NCI-H748 (cell line): ENCODE data around the gene TBC1D22B.

ENCODE experiments used
- DNase-seq: peaks from one replicate; lab custom pipeline; 2025; ENCODE audit not compliant: unreplicated experiment; lab: John Stamatoyannopoulos, UW

TBC1D22B gene

GRCh38 chr6:37239526-37239925, 18.0 kb upstream of the TBC1D22B start:
- DNase-seq: no peak

DNA sequence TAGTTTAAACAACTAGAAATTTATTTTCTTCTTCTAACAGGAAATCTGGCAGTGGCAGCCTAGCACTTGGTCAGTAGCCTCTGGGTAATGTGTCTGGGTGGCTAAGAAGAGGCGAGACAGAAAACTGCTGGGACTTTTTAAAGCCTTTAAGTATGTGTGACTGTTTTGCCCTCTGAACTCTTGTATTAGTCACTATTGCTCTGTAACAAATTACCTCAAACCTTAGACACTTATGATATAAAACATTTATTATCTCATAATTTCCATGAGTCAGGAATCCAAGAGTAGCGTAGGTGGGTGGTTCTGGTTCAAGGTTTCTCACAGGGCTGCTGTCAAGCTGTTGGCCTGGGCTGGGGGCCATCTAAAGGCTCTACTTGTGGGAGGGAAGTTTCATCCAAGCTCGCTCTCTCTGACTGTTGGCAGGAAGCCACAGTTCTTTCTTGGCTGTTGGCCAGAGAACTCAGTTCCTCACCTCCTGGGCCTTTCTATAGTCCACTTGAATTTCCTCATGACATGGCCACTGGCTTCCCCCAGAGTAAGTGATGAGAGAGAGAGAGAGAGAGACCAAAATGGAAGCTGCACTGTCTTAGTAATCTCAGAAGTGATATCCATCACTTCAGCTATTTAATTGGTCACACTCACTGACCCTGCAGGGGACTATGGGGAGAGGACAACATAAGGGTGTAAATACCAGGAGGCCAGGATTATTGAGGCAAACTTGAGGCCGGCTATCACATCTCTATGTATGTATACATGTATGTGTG, 17.4 kb upstream of the TBC1D22B start:
- peak; percentile 88 for DNase-seq

- DNase-seq: no peak
Measured at GRCh38 chr6:37241131-37241530, 16.4 kb upstream of the TBC1D22B start.

GRCh38 chr6:37241775-37242428, 15.7 kb upstream of the TBC1D22B start:
- no peak for DNase-seq

- no peak for DNase-seq
Measured at GRCh38 chr6:37242429-37243052, 15.0 kb upstream of the TBC1D22B start.

- DNase-seq: no peak
Measured at GRCh38 chr6:37243131-37243815, 14.3 kb upstream of the TBC1D22B start.

- no peak for DNase-seq
Measured at GRCh38 chr6:37243816-37244370, 13.7 kb upstream of the TBC1D22B start.

DNA sequence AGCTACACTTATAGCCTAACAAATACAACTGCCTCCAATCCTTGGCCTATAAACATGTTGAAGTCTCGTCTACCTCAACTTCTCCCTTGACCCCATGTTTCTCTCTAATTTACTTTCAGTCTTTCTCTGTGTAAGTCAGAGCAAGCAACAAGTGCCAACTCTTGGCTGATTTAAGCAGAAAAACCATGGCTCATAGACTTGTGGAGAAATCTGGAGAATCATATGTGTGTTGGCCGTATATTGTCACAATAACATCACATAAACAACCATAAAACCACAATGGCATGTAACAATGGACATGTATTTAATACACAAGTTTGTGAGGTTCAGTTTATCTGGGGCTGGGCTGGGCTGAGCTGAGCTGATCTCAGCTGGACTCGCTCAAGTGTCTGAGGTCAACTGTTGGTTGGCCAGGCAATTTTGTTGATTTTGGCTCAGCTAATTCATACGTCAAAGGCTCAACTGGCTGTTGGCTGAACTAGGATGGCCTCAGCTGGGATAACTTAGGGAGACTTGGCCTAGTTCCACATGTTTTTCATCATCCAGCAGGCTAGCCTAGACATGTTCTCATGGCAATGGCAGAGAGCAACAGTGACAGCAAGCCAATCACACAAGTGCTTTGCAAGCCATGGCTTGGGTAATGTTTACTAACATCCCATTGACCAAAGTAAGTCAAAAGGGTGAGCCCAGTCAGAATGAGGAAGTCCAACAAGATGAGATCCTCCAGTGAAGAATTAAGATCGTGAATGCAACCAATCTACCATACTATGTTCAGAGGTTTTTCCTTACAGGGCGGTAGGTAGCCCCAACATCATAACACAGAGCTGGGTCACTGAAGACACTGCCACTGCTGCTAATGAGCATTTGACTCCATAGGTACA, 12.9 kb upstream of the TBC1D22B start:
- peak; percentile 98 for DNase-seq

- DNase-seq: no peak
Measured at GRCh38 chr6:37251211-37251780, 6.3 kb upstream of the TBC1D22B start.

DNA sequence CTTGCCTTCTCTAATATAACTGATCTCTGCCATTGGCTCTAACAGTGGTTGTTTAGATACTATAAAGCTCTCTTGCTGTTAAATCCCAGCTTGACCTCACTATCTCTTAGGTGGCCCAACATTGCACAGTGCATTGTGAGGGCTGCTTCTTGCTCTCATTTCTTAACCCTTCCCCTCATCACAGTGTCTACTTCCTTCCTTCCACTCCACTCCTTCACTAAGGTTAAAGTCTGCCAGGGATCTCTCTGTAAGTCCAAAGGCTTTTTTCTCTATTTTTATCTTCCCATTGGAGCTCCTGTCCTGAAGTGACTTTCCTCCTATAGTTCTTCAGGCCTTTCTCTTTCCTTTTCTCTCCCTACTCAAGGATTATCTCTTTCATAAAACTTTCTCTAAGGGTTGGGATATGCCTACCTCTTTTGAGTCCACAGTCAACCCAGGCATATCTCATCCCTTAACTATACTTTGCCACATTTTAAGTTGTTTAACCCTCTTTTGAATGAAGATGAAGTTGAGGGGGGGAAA, 4.0 kb upstream of the TBC1D22B start:
- DNase-seq: no peak

DNA sequence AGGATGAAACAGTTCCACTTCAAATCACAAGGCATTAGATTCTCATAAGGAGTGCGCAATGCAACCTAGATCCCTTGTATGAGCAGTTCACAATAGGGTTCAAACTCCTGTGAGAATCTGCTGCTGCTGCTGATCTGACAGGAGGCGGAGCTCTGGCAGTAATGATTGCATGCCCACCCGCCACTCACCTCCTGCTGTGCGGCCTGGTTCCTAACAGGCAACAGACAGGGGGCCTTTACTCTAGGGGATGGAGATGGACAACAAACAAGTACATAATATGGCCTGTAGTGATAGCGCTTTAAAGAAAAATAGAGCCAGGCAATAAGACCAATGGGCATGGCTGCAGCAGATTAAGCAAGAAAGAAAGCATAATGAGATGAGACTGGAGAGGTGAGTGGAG, 2.7 kb upstream of the TBC1D22B start:
- no peak for DNase-seq

DNA sequence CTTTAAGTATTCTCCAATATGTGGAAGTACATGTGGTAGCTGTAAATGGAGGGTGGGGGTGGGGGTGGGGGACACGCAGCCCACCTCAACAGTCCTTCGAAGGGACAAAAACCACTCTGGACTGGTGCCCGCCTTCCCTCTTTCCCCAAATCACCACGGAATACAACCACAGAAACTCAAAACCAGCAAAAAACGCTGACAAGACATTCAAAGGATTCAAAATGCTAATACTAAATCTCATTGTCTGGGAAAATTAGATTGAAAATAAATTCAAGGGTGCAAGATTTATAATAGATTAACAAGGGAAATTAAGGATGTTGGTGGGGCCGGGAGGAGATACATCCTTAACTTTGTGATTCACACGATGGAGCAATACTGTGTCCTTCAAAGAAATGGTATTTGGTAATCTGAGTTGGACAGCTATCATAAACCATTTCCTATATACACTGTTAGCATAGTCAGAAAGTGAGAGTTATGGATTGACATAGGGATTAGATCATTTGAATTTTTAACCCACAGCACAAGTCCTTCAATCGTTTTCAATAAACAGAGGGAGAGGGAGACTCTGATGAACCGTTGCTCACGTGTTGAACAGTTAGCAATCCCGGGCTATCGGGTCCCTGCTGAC, 766 bp upstream of the TBC1D22B start:
- no peak for DNase-seq

GRCh38 chr6:37257320-37257633, 295 bp upstream of the TBC1D22B start:
- peak; percentile 53 for DNase-seq

GRCh38 chr6:37258405-37259105, 983 bp downstream of the TBC1D22B start:
- no peak for DNase-seq

DNA sequence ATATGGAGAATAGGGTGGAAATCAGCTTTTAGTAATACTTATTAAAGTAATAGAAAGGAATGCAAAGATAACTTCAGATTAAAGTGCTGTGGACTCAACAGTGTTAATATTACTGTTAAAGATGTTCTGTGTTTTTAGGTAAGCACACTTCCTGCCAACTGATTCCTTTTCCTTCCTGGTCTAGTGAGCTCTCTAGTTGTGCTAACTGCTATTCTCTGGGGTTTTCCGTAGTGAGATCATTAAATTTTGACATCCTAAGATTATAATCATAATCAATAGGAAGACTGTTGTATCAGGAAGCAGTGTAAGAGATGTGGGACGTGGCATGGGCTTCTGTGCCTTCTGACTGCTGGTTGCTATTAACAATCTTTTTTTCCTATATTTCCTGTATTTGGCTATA, 1.6 kb downstream of the TBC1D22B start:
- DNase-seq: no peak

- no peak for DNase-seq
Measured at GRCh38 chr6:37260040-37260439, 2.5 kb downstream of the TBC1D22B start.

- DNase-seq: no peak
Measured at GRCh38 chr6:37260444-37260843, 2.9 kb downstream of the TBC1D22B start.

- no peak for DNase-seq
Measured at GRCh38 chr6:37261198-37261597, 3.6 kb downstream of the TBC1D22B start.
